HG03571 (cell line): ENCODE data around the gene ZBTB7C.

ENCODE experiments used
- ATAC-seq: cut with Tn5 transposase; IDR thresholded peaks from one replicate; pipeline ENCODE4 v1.9.1; 2021; ENCODE audit not compliant: unreplicated experiment

Gene ZBTB7C

GRCh38 chr18:48171490-48172188 is 237.5 kb downstream of the ZBTB7C start:
- no peak for ATAC-seq

GRCh38 chr18:48170651-48171050 is 238.5 kb downstream of the ZBTB7C start:
- no peak for ATAC-seq

GRCh38 chr18:48168861-48169260 is 240.3 kb downstream of the ZBTB7C start:
- no peak for ATAC-seq

- no peak for ATAC-seq
Observed at GRCh38 chr18:48167897-48168253, 241.3 kb downstream of the ZBTB7C start.

- ATAC-seq: no peak
Observed at GRCh38 chr18:48166336-48166875, 242.8 kb downstream of the ZBTB7C start.

GRCh38 chr18:48165111-48165866 is 243.9 kb downstream of the ZBTB7C start:
- ATAC-seq: no peak

GRCh38 chr18:48164701-48165100 is 244.5 kb downstream of the ZBTB7C start:
- ATAC-seq: no peak

- ATAC-seq: no peak
Observed at GRCh38 chr18:48164116-48164515, 245.1 kb downstream of the ZBTB7C start.

GRCh38 chr18:48163738-48164115 is 245.5 kb downstream of the ZBTB7C start:
- no peak for ATAC-seq

GRCh38 chr18:48162956-48163737 is 246.0 kb downstream of the ZBTB7C start:
- no peak for ATAC-seq

- peak; percentile 23 for ATAC-seq
Observed at GRCh38 chr18:48161911-48162698, 247.1 kb downstream of the ZBTB7C start.

- ATAC-seq: peak; percentile 60
Observed at GRCh38 chr18:48161191-48161910, 247.8 kb downstream of the ZBTB7C start.

- no peak for ATAC-seq
Observed at GRCh38 chr18:48160622-48161021, 248.6 kb downstream of the ZBTB7C start.

- no peak for ATAC-seq
Observed at GRCh38 chr18:48159816-48160215, 249.4 kb downstream of the ZBTB7C start.

GRCh38 chr18:48158721-48159120 is 250.5 kb downstream of the ZBTB7C start:
- no peak for ATAC-seq

GRCh38 chr18:48157956-48158355 is 251.2 kb downstream of the ZBTB7C start:
- ATAC-seq: no peak

GRCh38 chr18:48155856-48156255 is 253.3 kb downstream of the ZBTB7C start:
- ATAC-seq: no peak

GRCh38 chr18:48154828-48155227 is 254.4 kb downstream of the ZBTB7C start:
- ATAC-seq: no peak

GRCh38 chr18:48153613-48154481 is 255.3 kb downstream of the ZBTB7C start:
- ATAC-seq: no peak
